ENCODE measurements around the gene ALLC. TPM values are rescaled to one million over a fixed set of nuclear protein-coding genes. Genes with fewer than 3 reads are reported as not detected.

Gene ALLC
- total and polyA plus RNA-seq, 10 donors = not detected

GRCh38 chr2:3712831-3713503 lies 55.0 kb downstream of the ALLC start:
- TF ChIP-seq CTCF (IDR thresholded peaks at IDR 0.05 in 8 of 11, conservative IDR thresholded peaks at IDR 0.05 in 3 of 11) (no peak), POLR2A (IDR thresholded peaks at IDR 0.05) (no peak), POLR2AphosphoS5 (IDR thresholded peaks at IDR 0.05) (no peak)
- Histone ChIP-seq H3K4me1 (no peaks in the 10 kb centered on the region), H3K27ac (peak overlapping the region in 2 of 8 donors; percentile 21 to 45), H3K36me3 (no peaks in the 10 kb centered on the region), H3K27me3 (replicated peaks in 1 of 7) (peaks cover 0 to 4% (median 0%) of the 10 kb centered on the region in 7 donors), H3K4me3 (no peak overlapping the region), H3K9me3 (peaks cover 0 to 3% (median 0%) of the 10 kb centered on the region in 8 donors)
- WGBS, 5 donors = 62 to 76% (median 73%) methylated on average over 10 of the region's 10 CpGs
- intact Hi-C loops (cut with DNase I; ENCODE audit: low total_unique reads) = no loop called here
- no peak for DNase-seq

- H3K27ac ChIP-seq = no peak overlapping the region
- no peak for DNase-seq
- no peak for TF ChIP-seq CTCF (IDR thresholded peaks at IDR 0.05 in 8 of 11, conservative IDR thresholded peaks at IDR 0.05 in 3 of 11)
- TF ChIP-seq POLR2A (IDR thresholded peaks at IDR 0.05) = no peak
- no peak for TF ChIP-seq POLR2AphosphoS5 (IDR thresholded peaks at IDR 0.05)
- H3K4me1 ChIP-seq = no peaks in the 10 kb centered on the region
- 67 to 85% (median 73%) methylated on average over 8 of the region's 8 CpGs for WGBS, 5 donors
- no peak overlapping the region for H3K4me3 ChIP-seq
- H3K36me3 ChIP-seq = no peaks in the 10 kb centered on the region
- H3K9me3 ChIP-seq = peaks cover 0 to 19% (median 4%) of the 10 kb centered on the region in 8 donors
- intact Hi-C loops (cut with DNase I; ENCODE audit: low total_unique reads) = no loop called here
- no peaks in the 10 kb centered on the region for H3K27me3 ChIP-seq (replicated peaks in 1 of 7)
Observed at GRCh38 chr2:3718679-3719078, 60.7 kb downstream of the ALLC start.

- intact Hi-C loops (cut with DNase I; ENCODE audit: low total_unique reads) = no loop called here
Observed at GRCh38 chr2:3725002-3725401, 67.0 kb downstream of the ALLC start.

More at GRCh38 chr2:3725002-3725401, 67.0 kb downstream of the ALLC start:
- no peaks in the 10 kb centered on the region for H3K36me3 ChIP-seq
- no peak overlapping the region for H3K4me3 ChIP-seq
- H3K27ac ChIP-seq = no peak overlapping the region
- TF ChIP-seq CTCF (IDR thresholded peaks at IDR 0.05 in 8 of 11, conservative IDR thresholded peaks at IDR 0.05 in 3 of 11) (no peak), POLR2AphosphoS5 (IDR thresholded peaks at IDR 0.05) (no peak), POLR2A (IDR thresholded peaks at IDR 0.05) (no peak)
- 71 to 93% (median 85%) methylated on average over 11 of the region's 11 CpGs for WGBS, 5 donors
- peaks cover 0 to 11% (median 6%) of the 10 kb centered on the region in 6 donors for H3K4me1 ChIP-seq
- no peak for DNase-seq
- peaks cover 0 to 13% (median 0%) of the 10 kb centered on the region in 7 donors for H3K27me3 ChIP-seq (replicated peaks in 1 of 7)
- H3K9me3 ChIP-seq = peaks cover 0 to 15% (median 4%) of the 10 kb centered on the region in 8 donors
